IMR-90 (cell line): ENCODE measurements around the gene RIPOR3. TPM values are rescaled to one million over a fixed set of nuclear protein-coding genes. Genes with fewer than 3 reads are reported as not detected.

ENCODE experiments used
- ATAC-seq: fragments of 200-7000 bp; cut with Tn5 transposase; 2 replicates; pipeline ENCODE4 v1.9.1; 2020; ENCODE audit warnings: low read depth, mild to moderate bottlenecking, moderate library complexity
- BruUV-seq: library from RNA; stranded (reverse); fragments of 400-500 nt; replicated peaks from 2 replicates; lab custom pipeline; 2021; lab: Mats Ljungman, UMichigan
- CTCF ChIA-PET: fragments of 300-600 bp; formaldehyde crosslinking; extraction: SDS; loops from one replicate; lab custom pipeline; 2021; ENCODE audit warnings: antibody characterized with exemption; lab: Yijun Ruan, JAX
- POLR2A ChIA-PET: fragments of 300-600 bp; sonication (Branson Sonifier 250); formaldehyde crosslinking; loops from one replicate; lab custom pipeline; 2022; ENCODE audit warnings: antibody characterized with exemption; ENCODE audit not compliant: unreplicated experiment; lab: Charles Lee
- DNase-seq: peaks from one replicate; pipeline ENCODE4 v3.0.0; 2013
- H2AFZ ChIP-seq: replicated peaks from 2 replicates; pipeline ENCODE3; 2013; ENCODE audit warnings: low read length, mild to moderate bottlenecking; ENCODE audit not compliant: poor library complexity
- H2AK5ac ChIP-seq: 2 replicates; pipeline ENCODE4 v1.6.1; 2013; ENCODE audit warnings: low read depth, low read length, inconsistent platforms
- H2AK9ac ChIP-seq: replicated peaks from 2 replicates; pipeline ENCODE3; 2013; ENCODE audit warnings: mild to moderate bottlenecking, low read depth, low read length, moderate library complexity; ENCODE audit not compliant: poor library complexity
- H2BK120ac ChIP-seq: 2 replicates; pipeline ENCODE4 v1.6.1; 2013; ENCODE audit warnings: low read depth, low read length, inconsistent platforms
- H2BK15ac ChIP-seq: 3 replicates; pipeline ENCODE4 v1.6.1; 2013; ENCODE audit warnings: low read depth, low read length, inconsistent platforms
- H2BK20ac ChIP-seq: 2 replicates; pipeline ENCODE4 v1.6.1; 2013; ENCODE audit warnings: low read depth, mild to moderate bottlenecking, inconsistent platforms, low read length, moderate library complexity
- H2BK5ac ChIP-seq: 2 replicates; pipeline ENCODE4 v1.6.1; 2013; ENCODE audit warnings: mild to moderate bottlenecking, low read depth, low read length, inconsistent platforms; ENCODE audit not compliant: poor library complexity, severe bottlenecking
- H3K14ac ChIP-seq: replicated peaks from 2 replicates; pipeline ENCODE4 v1.6.1; 2013; ENCODE audit warnings: low read depth, low read length, inconsistent platforms
- H3K18ac ChIP-seq: 2 replicates; pipeline ENCODE4 v1.6.1; 2013; ENCODE audit warnings: low read depth, low read length, control low read depth
- H3K23ac ChIP-seq: 2 replicates; pipeline ENCODE4 v1.6.1; 2013; ENCODE audit warnings: low read depth, low read length, inconsistent platforms
- H3K27ac ChIP-seq: 2 replicates; pipeline ENCODE4 v1.5.1; 2013; ENCODE audit warnings: mild to moderate bottlenecking, control low read depth, low read length; ENCODE audit not compliant: insufficient read depth
- H3K27me3 ChIP-seq: 2 replicates; pipeline ENCODE4 v1.6.1; 2013; ENCODE audit warnings: low read length; ENCODE audit not compliant: control insufficient read depth, insufficient read depth
- H3K36me3 ChIP-seq: 2 replicates; pipeline ENCODE4 v1.6.1; 2013; ENCODE audit warnings: low read length, mixed read lengths; ENCODE audit not compliant: control insufficient read depth, insufficient read depth
- H3K4ac ChIP-seq: 2 replicates; pipeline ENCODE4 v1.6.1; 2013; ENCODE audit warnings: low read depth, low read length, inconsistent platforms
- H3K4me1 ChIP-seq: 2 replicates; pipeline ENCODE4 v1.6.1; 2013; ENCODE audit warnings: low read length, mixed read lengths; ENCODE audit not compliant: control insufficient read depth, insufficient read depth
- H3K4me2 ChIP-seq: 2 replicates; pipeline ENCODE4 v1.6.1; 2013; ENCODE audit warnings: low read depth, mild to moderate bottlenecking, control low read depth, low read length, moderate library complexity
- H3K4me3 ChIP-seq: 2 replicates; pipeline ENCODE4 v1.5.1; 2013; ENCODE audit warnings: low read depth, mild to moderate bottlenecking, control low read depth, low read length, moderate library complexity; ENCODE audit not compliant: insufficient read depth
- H3K56ac ChIP-seq: 2 replicates; pipeline ENCODE4 v1.6.1; 2013; ENCODE audit warnings: low read length, inconsistent platforms; ENCODE audit not compliant: insufficient read depth; ENCODE audit errors: extremely low read depth
- H3K79me1 ChIP-seq, 2 experiments: 2 replicates each; pipeline ENCODE4 v1.6.1; 2013; ENCODE audit warnings: low read length in 2 of 2, inconsistent platforms in 1 of 2, low read depth in 1 of 2
- H3K9ac ChIP-seq: 2 replicates; pipeline ENCODE4 v1.6.1; 2013; ENCODE audit warnings: low read depth, low read length, control low read depth
- H3K9me1 ChIP-seq: 2 replicates; pipeline ENCODE4 v1.6.1; 2013; ENCODE audit warnings: low read length, inconsistent platforms; ENCODE audit not compliant: insufficient read depth
- H3K9me3 ChIP-seq: 2 replicates; pipeline ENCODE4 v1.6.1; 2013; ENCODE audit warnings: low read length; ENCODE audit not compliant: control insufficient read depth, insufficient read depth
- H4K20me1 ChIP-seq: 2 replicates; pipeline ENCODE4 v1.6.1; 2013; ENCODE audit warnings: low read length, inconsistent platforms; ENCODE audit not compliant: insufficient read depth
- H4K5ac ChIP-seq: 2 replicates; pipeline ENCODE4 v1.6.1; 2013; ENCODE audit warnings: mild to moderate bottlenecking, low read depth, low read length, control low read depth
- H4K8ac ChIP-seq, 2 experiments: 2 replicates each; pipeline ENCODE4 v1.6.1; 2013; ENCODE audit warnings: low read depth in 2 of 2, low read length in 2 of 2, control low read depth in 1 of 2, inconsistent platforms in 1 of 2
- H4K91ac ChIP-seq: 2 replicates; pipeline ENCODE4 v1.6.1; 2013; ENCODE audit warnings: low read depth, low read length, inconsistent platforms; ENCODE audit not compliant: insufficient read depth
- CEBPB ChIP-seq: IDR thresholded peaks from 2 replicates; pipeline ENCODE4 v1.6.1; 2012; ENCODE audit warnings: low read depth, low read length, improper control_type of control experiment
- CHD1 ChIP-seq: IDR thresholded peaks from 2 replicates; pipeline ENCODE4 v1.6.1; 2012; ENCODE audit warnings: low read depth, low read length, improper control_type of control experiment
- MAFK ChIP-seq: IDR thresholded peaks from 2 replicates; pipeline ENCODE4 v1.6.1; 2012; ENCODE audit warnings: low read depth, low read length, improper control_type of control experiment
- MXI1 ChIP-seq: IDR thresholded peaks from 2 replicates; pipeline ENCODE4 v1.6.1; 2012; ENCODE audit warnings: low read depth, mild to moderate bottlenecking, low read length, moderate library complexity, borderline replicate concordance
- RFX5 ChIP-seq: IDR thresholded peaks from 2 replicates; pipeline ENCODE4 v1.8.0; 2012; ENCODE audit warnings: low read depth, mild to moderate bottlenecking, low read length, moderate library complexity
- USF2 ChIP-seq: fragments of 150-350 bp; IDR thresholded peaks from 2 replicates; pipeline ENCODE4 v1.6.1; 2017; ENCODE audit warnings: mild to moderate bottlenecking, antibody characterized with exemption, low read length, low read depth
- WGBS, 2 experiments: methylation state at CpG; one replicate each; pipeline versions ENCODE4 v1.1.5 to v1.1.7; 2013; ENCODE audit warnings: missing lambda C conversion rate in 2 of 2; ENCODE audit not compliant: insufficient read length in 1 of 2; ENCODE audit errors: extremely low coverage in 2 of 2; 5-methylcytosine and 5-hydroxymethylcytosine counted together
- dilution Hi-C: fragments of 300-500 bp; cut with HindIII; formaldehyde crosslinking; loops from one replicate; pipeline ENCODE4 v1.14.3; 2018; ENCODE audit warnings: low sequenced_read_pairs; ENCODE audit not compliant: unreplicated experiment
- in situ Hi-C: fragments of 300-500 bp; cut with MboI; formaldehyde crosslinking; loops from 3 replicates; pipeline ENCODE4 v1.14.3; 2019; ENCODE audit warnings: low sequenced_read_pairs, inconsistent platforms, mixed read lengths
- intact Hi-C: fragments of 100-400 bp; cut with micrococcal nuclease; formaldehyde crosslinking; loops from 2 replicates; pipeline ENCODE4 v1.10.0; 2022
- polyA plus RNA-seq, 3 experiments: library from polyadenylated mRNA; depleted of rRNA; stranded (reverse); fragments of >200 nt; gene quantifications; 2 replicates each; pipeline ENCODE4 v1.2.3, GENCODE V29; 2012; ENCODE audit warnings: low replicate concordance in 1 of 3
- total RNA-seq: library from RNA; depleted of rRNA; stranded (reverse); fragments of >200 nt; gene quantifications from 2 replicates; pipeline ENCODE4 v1.2.3, GENCODE V29; 2012

The RIPOR3 gene
- total and polyA plus RNA-seq, 2 of the 4 experiments (the other 2 are of a cell fraction) = 0.54 to 1.7 TPM

- Histone ChIP-seq H3K27me3 (no peaks in the 10 kb centered on the region), H3K4ac (no peak overlapping the region), H2BK20ac (no peak overlapping the region), H2BK5ac (no peak overlapping the region), H3K18ac (no peak overlapping the region), H2AK5ac (no peak overlapping the region), H4K91ac (no peak overlapping the region), H3K79me1 (peaks cover 54 to 97% of the 10 kb centered on the region in 2 experiments), H3K4me2 (no peak overlapping the region), H2AK9ac (no peak overlapping the region), H3K56ac (no peak overlapping the region), H3K9me1 (peaks cover 31% of the 10 kb centered on the region), H3K36me3 (peaks cover 52% of the 10 kb centered on the region), H3K23ac (no peak overlapping the region; the same call in 1 of the 2 replicates), H4K20me1 (peaks cover 48% of the 10 kb centered on the region), H4K8ac (no peak overlapping the region), H2BK15ac (no peak overlapping the region), H3K4me1 (peaks cover 19% of the 10 kb centered on the region), H3K27ac (no peak overlapping the region), H3K9ac (no peak overlapping the region), H3K14ac (no peak overlapping the region), H2BK120ac (no peak overlapping the region), H3K9me3 (no peaks in the 10 kb centered on the region), H4K5ac (no peak overlapping the region), H3K4me3 (no peak overlapping the region), H2AFZ (no peak overlapping the region)
- no peak for ATAC-seq
- no peak for TF ChIP-seq MAFK
- no peak for TF ChIP-seq USF2
- no peak for TF ChIP-seq MXI1
- no peak for TF ChIP-seq RFX5
- TF ChIP-seq CHD1 = no peak
- TF ChIP-seq CEBPB = no peak
- dilution Hi-C loops (no loop called here), in situ Hi-C loops (no loop called here), intact Hi-C loops (no loop called here)
- CTCF ChIA-PET = no interaction called here
- WGBS, 2 experiments = 92% methylated on average over 8 of the region's 11 CpGs; no CpG with 5 or more reads in 1 of the 2 experiments
- POLR2A ChIA-PET = no interaction called here
- DNase-seq = no peak
- no TSS peak for BruUV-seq
These were observed 122.8 kb downstream of the RIPOR3 start for GRCh38 chr20:50568549-50568942.
